CD4-positive, alpha-beta T cell treated with Interleukin-4 for 1 hour (primary cell): ENCODE measurements around the gene GARS1.
"Not testable (repeated sequence)": the region's sequence is repeated elsewhere in the genome, so short reads cannot be mapped to it uniquely, and the experiment has no call there.

Source experiments
- DNase-seq, 2 donors: peaks; one replicate each; pipeline ENCODE4 v3.0.0-alpha.2; 2020 to 2022

The GARS1 gene

GRCh38 chr7:30594540-30595435 is at the start of gene GARS1:
GARS1 (plus strand) TSS chr7:30594878; CDS start chr7:30594922, 44 bp downstream.
- peak; percentile 89 to 92 for DNase-seq

- no peak for DNase-seq
Observed at GRCh38 chr7:30545791-30546555, 48.7 kb upstream of the GARS1 start.

- DNase-seq, result no peak
Observed at GRCh38 chr7:30546596-30546995, 48.1 kb upstream of the GARS1 start.

GRCh38 chr7:30548845-30549244 is 45.8 kb upstream of the GARS1 start:
- peak; percentile 27 to 33 for DNase-seq

- DNase-seq, result no peak
Observed at GRCh38 chr7:30549931-30550493, 44.7 kb upstream of the GARS1 start.

- no peak for DNase-seq
Observed at GRCh38 chr7:30552330-30552729, 42.3 kb upstream of the GARS1 start.

- no peak for DNase-seq
Observed at GRCh38 chr7:30553141-30553540, 41.5 kb upstream of the GARS1 start.

- no peak for DNase-seq
Observed at GRCh38 chr7:30553546-30553945, 41.1 kb upstream of the GARS1 start.

GRCh38 chr7:30555525-30555924 is 39.2 kb upstream of the GARS1 start:
- DNase-seq, result no peak

- no peak for DNase-seq
Observed at GRCh38 chr7:30556840-30557239, 37.8 kb upstream of the GARS1 start.

GRCh38 chr7:30557245-30557644 is 37.4 kb upstream of the GARS1 start:
- no peak for DNase-seq

- DNase-seq, result no peak
Observed at GRCh38 chr7:30559611-30560010, 35.1 kb upstream of the GARS1 start.

GRCh38 chr7:30561389-30561788 is 33.3 kb upstream of the GARS1 start:
- DNase-seq, result no peak

GRCh38 chr7:30562498-30562897 is 32.2 kb upstream of the GARS1 start:
- DNase-seq, result no peak

- no peak for DNase-seq
Observed at GRCh38 chr7:30562909-30563308, 31.8 kb upstream of the GARS1 start.

- DNase-seq, result no peak
Observed at GRCh38 chr7:30563326-30563942, 31.2 kb upstream of the GARS1 start.

- DNase-seq, result peak; percentile 75 to 77
Observed at GRCh38 chr7:30564243-30564892, 30.3 kb upstream of the GARS1 start.

GRCh38 chr7:30566596-30566995 is 28.1 kb upstream of the GARS1 start:
- no peak for DNase-seq

- no peak for DNase-seq
Observed at GRCh38 chr7:30567081-30567480, 27.6 kb upstream of the GARS1 start.

- not testable (repeated sequence) for DNase-seq
Observed at GRCh38 chr7:30570238-30570637, 24.4 kb upstream of the GARS1 start.

GRCh38 chr7:30572212-30572841 is 22.4 kb upstream of the GARS1 start:
- DNase-seq, result no peak

- no peak for DNase-seq
Observed at GRCh38 chr7:30575910-30576309, 18.8 kb upstream of the GARS1 start.
